Sciatic nerve (tissue), 2 donors: ENCODE measurements around the gene TPPP3. TPM values are rescaled to one million over a fixed set of nuclear protein-coding genes. Genes with fewer than 3 reads are reported as not detected.
A peak's percentile ranks its signal among the peaks of the same experiment; 100 is the strongest.

Experiments
- ATAC-seq: fragments of 200-7000 bp; cut with Tn5 transposase; one replicate; pipeline ENCODE4 v1.9.1; 2020; ENCODE audit warnings: mild to moderate bottlenecking, moderate library complexity
- DNase-seq: peaks from one replicate; pipeline ENCODE4 v3.0.0-alpha.2; 2020; ENCODE audit warnings: low spot score
- intact Hi-C: fragments of 100-400 bp; cut with DNase I; formaldehyde crosslinking; loops from one replicate; pipeline ENCODE4 v1.14.2; 2022
- total RNA-seq: library from RNA; stranded (reverse); fragmentation: NEBNext Ultra II Directional; extraction: Animal tissue kit (Norgen Biotek cat#: 25700); gene quantifications from one replicate; pipeline ENCODE4 v1.2.1, GENCODE V29; 2021
- donor health status: DM: no; HTN: no; CAD: no.
- donor health status: DM: no; HTN: no; CAD: no.

Gene TPPP3
- 12.5 TPM for total RNA-seq

GRCh38 chr16:67393111-67393787 lies at the start of gene TPPP3:
TSS of gene TPPP3 (minus strand) at chr16:67393498. CDS start at chr16:67391111, 2,387 bp downstream.
- ATAC-seq (peak; percentile 84), DNase-seq (peak; percentile 93)
- intact Hi-C loops: no loop called here

GRCh38 chr16:67442581-67443255 lies 49.4 kb upstream of the TPPP3 start:
- ATAC-seq (peak; percentile 23), DNase-seq (no peak)
- intact Hi-C loops: no loop called here

GRCh38 chr16:67441907-67442306 lies 48.6 kb upstream of the TPPP3 start:
- DNase-seq: no peak
- intact Hi-C loops: no loop called here
- ATAC-seq: no peak

- intact Hi-C loops: no loop called here
- no peak for DNase-seq
- ATAC-seq: no peak
Measured at GRCh38 chr16:67441271-67441753, 48.0 kb upstream of the TPPP3 start.

GRCh38 chr16:67438824-67439393 lies 45.6 kb upstream of the TPPP3 start:
- intact Hi-C loops: no loop called here
- no peak for DNase-seq
- ATAC-seq: no peak

- DNase-seq: no peak
- intact Hi-C loops: no loop called here
- ATAC-seq: no peak
Measured at GRCh38 chr16:67438098-67438791, 44.9 kb upstream of the TPPP3 start.

GRCh38 chr16:67437513-67437912 lies 44.2 kb upstream of the TPPP3 start:
- DNase-seq (no peak), ATAC-seq (no peak)
- intact Hi-C loops: no loop called here

- intact Hi-C loops: no loop called here
- DNase-seq (no peak), ATAC-seq (no peak)
Measured at GRCh38 chr16:67436640-67437193, 43.4 kb upstream of the TPPP3 start.

GRCh38 chr16:67435758-67436164 lies 42.5 kb upstream of the TPPP3 start:
- DNase-seq: no peak
- intact Hi-C loops: no loop called here
- ATAC-seq: no peak

GRCh38 chr16:67433131-67433719 lies 39.9 kb upstream of the TPPP3 start:
- ATAC-seq: no peak
- DNase-seq: no peak
- intact Hi-C loops: no loop called here

GRCh38 chr16:67432506-67432890 lies 39.2 kb upstream of the TPPP3 start:
- ATAC-seq (no peak), DNase-seq (no peak)
- intact Hi-C loops: no loop called here

- no peak for DNase-seq
- no peak for ATAC-seq
- intact Hi-C loops: no loop called here
Measured at GRCh38 chr16:67431775-67432505, 38.6 kb upstream of the TPPP3 start.

GRCh38 chr16:67430977-67431774 lies 37.9 kb upstream of the TPPP3 start, which contains the start of gene HSD11B2:
TSS of gene HSD11B2 (plus strand) at chr16:67431121. CDS start at chr16:67431249, 128 bp downstream.
- DNase-seq (no peak), ATAC-seq (peak; percentile 17)
- intact Hi-C loops: no loop called here

- no peak for DNase-seq
- intact Hi-C loops: no loop called here
Measured at GRCh38 chr16:67430504-67430976, 37.2 kb upstream of the TPPP3 start.

GRCh38 chr16:67429799-67430503 lies 36.7 kb upstream of the TPPP3 start:
- intact Hi-C loops: loop anchor here (5.0 kb wide), 1 partner anchor 37 kb away; no protein-coding TSS in a partner anchor
- ATAC-seq (no peak), DNase-seq (no peak)

More at GRCh38 chr16:67430504-67430976, 37.2 kb upstream of the TPPP3 start:
- no peak for ATAC-seq

- intact Hi-C loops: loop anchor here (5.0 kb wide), 1 partner anchor 38 kb away; no protein-coding TSS in a partner anchor
- DNase-seq (no peak), ATAC-seq (no peak)
Measured at GRCh38 chr16:67429053-67429798, 35.9 kb upstream of the TPPP3 start.
